DMS153 treated with DMSO at 0.1 percent for 48 hours (cell line): ENCODE results near the gene ZBTB14.

ENCODE experiments used
- DNase-seq: peaks from one replicate; lab custom pipeline; 2025; ENCODE audit not compliant: unreplicated experiment; lab: John Stamatoyannopoulos, UW

The ZBTB14 gene, protein sequence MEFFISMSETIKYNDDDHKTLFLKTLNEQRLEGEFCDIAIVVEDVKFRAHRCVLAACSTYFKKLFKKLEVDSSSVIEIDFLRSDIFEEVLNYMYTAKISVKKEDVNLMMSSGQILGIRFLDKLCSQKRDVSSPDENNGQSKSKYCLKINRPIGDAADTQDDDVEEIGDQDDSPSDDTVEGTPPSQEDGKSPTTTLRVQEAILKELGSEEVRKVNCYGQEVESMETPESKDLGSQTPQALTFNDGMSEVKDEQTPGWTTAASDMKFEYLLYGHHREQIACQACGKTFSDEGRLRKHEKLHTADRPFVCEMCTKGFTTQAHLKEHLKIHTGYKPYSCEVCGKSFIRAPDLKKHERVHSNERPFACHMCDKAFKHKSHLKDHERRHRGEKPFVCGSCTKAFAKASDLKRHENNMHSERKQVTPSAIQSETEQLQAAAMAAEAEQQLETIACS

GRCh38 chr18:5295231-5295920 is at the start of gene ZBTB14:
TSS of gene ZBTB14 (minus strand) at chr18:5295726. CDS start at chr18:5293246, 2,480 bp downstream.
- DNase-seq, result no peak

GRCh38 chr18:5339202-5339834 is 43.8 kb upstream of the ZBTB14 start:
- no peak for DNase-seq

DNA sequence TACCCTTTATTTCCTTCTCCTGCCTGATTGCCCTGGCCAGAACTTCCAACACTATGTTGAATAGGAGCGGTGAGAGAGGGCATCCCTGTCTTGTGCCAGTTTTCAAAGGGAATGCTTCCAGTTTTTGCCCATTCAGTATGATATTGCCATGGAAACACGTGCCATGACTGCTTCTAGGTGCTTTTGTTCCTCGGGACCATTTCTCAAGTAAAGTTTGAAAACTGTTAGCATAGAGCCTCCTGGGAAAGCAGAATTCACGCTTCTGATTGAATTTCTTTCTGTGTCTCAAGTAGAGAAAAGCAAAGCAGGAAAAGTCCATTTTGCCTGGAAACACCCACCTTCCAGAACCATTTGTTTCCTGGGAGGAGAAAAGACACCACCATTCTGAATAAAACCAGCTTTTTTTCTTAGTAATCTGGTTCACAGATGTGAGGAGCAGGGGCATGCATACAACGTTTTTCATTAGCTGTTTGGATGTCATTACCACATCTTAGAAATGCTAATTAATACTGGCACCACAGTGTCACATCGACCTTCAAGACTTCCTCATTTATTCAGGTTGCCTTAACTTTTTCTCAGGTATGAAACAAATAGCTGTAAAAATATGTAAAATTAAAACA is 39.0 kb upstream of the ZBTB14 start:
- no peak for DNase-seq

- DNase-seq, result no peak
Observed at GRCh38 chr18:5318061-5318700, 22.7 kb upstream of the ZBTB14 start.

- DNase-seq, result no peak
Observed at GRCh38 chr18:5317186-5317585, 21.7 kb upstream of the ZBTB14 start.

DNA sequence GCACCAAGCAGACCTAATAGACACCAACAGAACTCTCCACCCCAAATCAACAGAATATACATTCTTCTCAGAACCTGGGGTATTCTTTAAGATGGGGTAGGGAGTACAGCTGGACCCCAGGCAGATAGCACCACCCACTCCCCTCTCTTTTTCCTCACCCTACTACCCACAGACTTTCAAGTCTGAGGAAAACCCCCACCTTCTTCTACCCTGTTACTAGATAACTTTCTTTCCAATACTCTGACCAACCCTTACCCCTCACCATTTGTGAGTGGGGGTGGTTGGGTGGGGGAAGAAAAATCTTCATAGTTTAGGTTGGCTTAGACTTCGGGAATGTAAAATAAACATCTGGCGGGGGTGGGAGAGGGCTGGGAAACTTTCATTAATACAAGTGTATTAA is 20.3 kb upstream of the ZBTB14 start:
- DNase-seq, result no peak

DNA sequence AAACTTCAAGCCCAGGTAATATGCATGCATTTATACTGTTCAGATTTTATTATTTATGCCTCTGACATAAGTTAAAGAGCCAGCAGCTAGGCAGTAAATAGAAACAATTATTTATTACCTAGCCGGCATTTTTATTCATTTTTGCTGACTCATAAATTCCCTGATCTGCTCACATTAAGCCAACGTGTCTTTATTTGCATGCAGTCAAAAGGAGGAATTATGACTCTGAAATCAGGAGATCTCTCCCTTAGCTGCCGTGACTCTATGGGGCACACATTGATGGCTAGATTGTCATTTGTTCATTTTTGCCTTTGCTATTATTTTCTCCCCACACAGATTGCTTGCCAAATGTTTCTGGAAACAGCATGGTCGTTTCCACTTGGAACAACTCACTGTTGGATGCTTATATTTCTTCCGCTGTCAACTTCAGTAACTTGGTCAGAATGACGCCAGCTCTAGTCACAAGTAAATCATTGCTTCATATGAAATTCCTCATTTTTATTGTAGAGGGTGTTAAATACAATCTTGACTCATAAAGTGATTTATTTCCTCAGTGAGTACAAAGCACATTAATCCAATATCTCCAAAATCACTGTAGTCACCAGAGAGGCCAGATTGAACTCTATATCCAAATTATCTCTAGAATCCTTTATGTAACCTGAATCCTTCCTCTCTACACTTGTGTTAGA is 15.9 kb upstream of the ZBTB14 start:
- no peak for DNase-seq

DNA sequence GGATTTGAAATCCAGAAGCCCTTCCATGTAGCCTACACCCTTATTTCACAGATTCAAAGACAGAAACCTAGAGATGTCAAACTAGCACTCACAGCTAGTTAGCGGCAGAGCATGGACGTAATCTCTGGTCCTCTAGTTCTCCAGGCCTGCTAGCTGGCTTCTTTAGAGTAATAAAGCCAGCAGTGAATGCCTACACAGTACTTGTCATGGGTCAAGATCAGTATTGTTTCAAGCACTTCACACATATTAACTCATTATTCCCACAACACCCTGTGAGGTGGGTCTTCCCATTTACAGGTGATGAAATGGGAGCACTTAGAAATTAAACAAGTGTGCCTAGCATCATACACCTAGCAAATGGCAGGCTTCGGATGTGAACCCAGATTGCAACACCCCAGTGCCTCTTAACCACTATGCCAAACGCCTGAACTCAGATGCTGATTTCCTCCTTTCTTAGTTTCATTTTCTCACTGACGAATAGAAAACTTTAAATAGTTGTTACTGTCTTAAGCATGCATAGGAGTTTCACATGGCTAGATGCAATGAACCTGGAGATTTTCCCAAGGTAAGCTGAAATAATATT is 14.5 kb upstream of the ZBTB14 start:
- no peak for DNase-seq

DNA sequence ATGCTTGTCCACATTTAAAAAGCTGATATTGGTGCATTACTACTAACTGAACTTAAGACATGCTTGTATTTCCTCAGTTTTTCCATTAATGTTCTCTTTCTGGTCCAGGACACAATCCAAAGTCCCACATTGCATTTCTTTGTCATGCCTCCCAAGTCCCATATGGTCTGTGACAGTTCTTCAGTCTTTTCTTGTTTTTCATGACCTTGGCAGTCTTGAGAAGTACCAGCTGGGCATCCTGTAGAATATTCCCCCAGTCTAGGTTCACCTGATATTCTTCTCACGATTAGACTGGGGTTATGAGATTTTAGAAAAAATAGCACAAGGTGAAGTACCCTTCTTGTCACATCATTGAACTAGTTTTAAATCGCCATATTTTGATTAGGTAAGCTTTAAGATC is 10.3 kb upstream of the ZBTB14 start:
- no peak for DNase-seq

DNA sequence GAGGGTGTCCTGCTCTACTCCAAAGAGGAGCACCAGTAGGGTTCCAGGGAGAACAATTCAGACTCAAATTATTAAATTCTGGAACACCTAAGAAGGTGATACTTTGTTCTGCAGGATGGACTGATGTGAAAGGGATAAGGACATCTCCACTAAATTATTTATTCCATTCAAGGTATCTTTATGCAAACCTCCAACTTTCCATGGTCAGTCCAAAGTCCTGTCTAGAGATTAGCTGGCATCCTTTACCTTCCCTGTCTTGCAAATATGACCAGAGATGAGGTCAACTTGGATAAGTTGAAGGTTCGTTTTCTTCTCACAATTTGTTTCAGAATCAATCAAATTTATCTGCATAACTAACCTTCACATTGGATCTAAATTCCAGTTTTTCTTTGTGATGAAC is 8.7 kb upstream of the ZBTB14 start:
- no peak for DNase-seq

GRCh38 chr18:5303636-5304035 is 8.1 kb upstream of the ZBTB14 start:
- DNase-seq, result no peak

GRCh38 chr18:5302606-5303005 is 7.1 kb upstream of the ZBTB14 start:
- DNase-seq, result no peak

GRCh38 chr18:5300476-5301010 is 5.0 kb upstream of the ZBTB14 start:
- DNase-seq, result no peak

GRCh38 chr18:5298156-5298852 is 2.8 kb upstream of the ZBTB14 start:
- DNase-seq, result no peak

DNA sequence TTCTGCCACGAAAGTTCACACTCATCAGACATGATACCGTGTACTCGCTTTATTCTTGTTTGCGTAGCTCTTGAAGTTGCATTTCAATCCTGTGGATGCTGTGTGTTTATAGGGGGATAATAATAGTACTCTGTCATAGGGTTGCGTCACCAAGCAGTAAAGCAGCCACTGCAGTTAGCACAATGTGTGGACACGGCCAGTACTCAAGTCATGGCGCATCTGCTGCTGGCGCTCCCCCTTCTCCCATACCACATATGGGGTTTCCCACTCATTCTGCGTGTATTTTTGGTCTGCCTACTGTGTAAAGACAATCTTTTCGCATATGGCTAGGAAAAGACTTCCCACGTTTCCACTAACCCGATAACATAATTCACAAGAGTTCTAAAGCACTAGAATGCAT is 2.1 kb upstream of the ZBTB14 start:
- no peak for DNase-seq

DNA sequence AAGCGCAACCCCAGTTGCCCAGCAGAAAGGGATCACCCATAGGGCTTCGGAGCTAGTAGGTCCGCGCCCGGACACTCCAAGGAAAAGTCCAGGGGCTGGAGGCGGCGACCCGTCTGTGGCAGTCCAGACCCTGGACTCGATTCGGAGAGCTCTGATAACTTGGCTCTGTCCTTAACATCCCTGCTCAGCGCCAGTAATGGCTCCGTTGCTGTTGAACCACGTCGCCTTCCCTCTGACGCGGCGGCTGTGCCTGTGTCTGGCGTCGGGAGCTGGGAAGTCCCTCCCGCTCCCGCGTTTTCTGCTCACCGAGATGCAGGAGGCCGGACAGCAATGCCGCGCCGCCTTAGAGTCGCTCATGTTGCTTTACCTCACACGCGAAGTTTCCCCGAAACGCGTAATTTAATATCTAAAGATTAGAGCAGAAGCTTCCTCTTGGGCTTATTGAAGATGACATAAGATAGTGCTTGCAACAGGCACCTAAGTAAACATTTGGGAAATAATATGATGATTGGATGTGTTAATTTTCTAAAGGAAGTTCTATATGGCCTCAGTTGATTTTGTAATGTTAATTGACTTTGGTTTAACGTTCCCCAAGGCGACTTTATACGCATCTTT is 1.3 kb upstream of the ZBTB14 start:
- DNase-seq, result no peak

DNA sequence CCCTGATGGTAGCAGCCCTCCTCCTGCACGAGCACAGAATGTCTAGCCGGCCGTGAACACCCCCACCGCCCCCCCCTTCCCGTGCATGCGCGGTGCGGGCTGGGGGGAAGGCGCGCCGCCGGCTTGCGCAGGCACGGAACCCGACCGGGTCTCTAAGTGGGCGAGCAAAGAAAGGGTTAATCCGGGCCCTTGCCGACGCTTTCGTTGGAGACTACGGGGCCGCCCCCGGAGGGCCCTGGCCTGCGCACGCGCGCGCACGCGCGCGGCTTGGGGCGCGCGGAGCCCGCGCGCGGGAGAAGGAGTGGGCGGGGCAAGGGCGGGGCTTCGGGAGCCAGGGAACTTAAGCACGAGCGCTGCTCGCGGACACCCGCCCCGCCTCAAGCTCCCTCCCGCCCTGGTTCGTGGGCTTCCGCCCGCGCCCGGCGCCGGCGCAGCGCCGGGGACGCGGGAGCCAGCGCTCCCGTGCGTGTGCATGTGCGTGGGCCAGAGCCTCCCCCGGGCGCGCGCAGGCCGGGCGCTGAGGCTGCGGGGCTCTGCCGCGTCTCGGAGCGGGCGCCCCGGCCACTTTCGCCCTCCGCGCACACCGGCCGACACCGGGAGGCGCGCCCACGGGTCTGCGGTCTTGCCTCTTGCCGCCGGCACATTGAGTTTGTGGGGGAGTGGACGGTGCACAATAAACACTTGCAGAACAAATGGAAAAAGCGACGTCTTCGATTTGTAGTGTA is 617 bp upstream of the ZBTB14 start:
- DNase-seq, result peak; percentile 58
